Endodermal cell (in vitro differentiated cells): ENCODE measurements around the gene HBP1. TPM values are rescaled to one million over a fixed set of nuclear protein-coding genes. Genes with fewer than 3 reads are reported as not detected.
"Not testable (repeated sequence)": the region's sequence is repeated elsewhere in the genome, so short reads cannot be mapped to it uniquely, and the experiment has no call there.

Experiments used
- DNase-seq: peaks from one replicate; pipeline ENCODE4 v3.0.0-alpha.2; 2017
- H3K27ac ChIP-seq: 2 replicates; pipeline ENCODE4 v1.5.1; 2013; ENCODE audit warnings: mild to moderate bottlenecking, low read depth, low read length, moderate library complexity
- H3K27me3 ChIP-seq: 2 replicates; pipeline ENCODE4 v1.6.1; 2013; ENCODE audit warnings: mild to moderate bottlenecking, low read length, moderate library complexity; ENCODE audit not compliant: insufficient read depth, control insufficient read depth, poor library complexity, severe bottlenecking
- H3K36me3 ChIP-seq: 2 replicates; pipeline ENCODE4 v1.7.0; 2013; ENCODE audit warnings: mild to moderate bottlenecking, low read length, moderate library complexity; ENCODE audit not compliant: control insufficient read depth, insufficient read depth
- H3K4me1 ChIP-seq: one replicate; pipeline ENCODE4 v1.7.0; 2013; ENCODE audit warnings: low read length; ENCODE audit not compliant: control insufficient read depth, insufficient read depth
- H3K4me3 ChIP-seq: 2 replicates; pipeline ENCODE4 v1.5.1; 2013; ENCODE audit warnings: mild to moderate bottlenecking, low read length, moderate library complexity
- H3K9ac ChIP-seq: 2 replicates; pipeline ENCODE4 v1.6.1; 2013; ENCODE audit warnings: mild to moderate bottlenecking, low read length, moderate library complexity; ENCODE audit not compliant: poor library complexity, severe bottlenecking; ENCODE audit errors: extremely low read depth
- H3K9me3 ChIP-seq: 2 replicates; pipeline ENCODE4 v1.6.1; 2013; ENCODE audit warnings: mild to moderate bottlenecking, low read length, moderate library complexity; ENCODE audit not compliant: control insufficient read depth
- H3K27ac Mint-ChIP-seq: 2 replicates; pipeline ENCODE4 v1.8.0; 2020; ENCODE audit warnings: mixed read lengths
- H3K27me3 Mint-ChIP-seq: 2 replicates; pipeline ENCODE4 v1.8.0; 2021; ENCODE audit warnings: mild to moderate bottlenecking, mixed read lengths; ENCODE audit not compliant: insufficient read depth
- H3K36me3 Mint-ChIP-seq: 2 replicates; pipeline ENCODE4 v1.8.0; 2020; ENCODE audit warnings: low read depth, mixed read lengths
- H3K4me1 Mint-ChIP-seq: 2 replicates; pipeline ENCODE4 v1.8.0; 2020; ENCODE audit warnings: mixed read lengths
- H3K4me3 Mint-ChIP-seq: 2 replicates; pipeline ENCODE4 v1.8.0; 2020; ENCODE audit warnings: mild to moderate bottlenecking, moderate library complexity, mixed read lengths
- H3K9me3 Mint-ChIP-seq: 2 replicates; pipeline ENCODE4 v1.8.0; 2020; ENCODE audit warnings: mild to moderate bottlenecking, mixed read lengths
- WGBS, 2 experiments: methylation state at CpG; one replicate each; pipeline versions ENCODE4 v1.1.5 to v1.1.7; 2013; ENCODE audit warnings: missing lambda C conversion rate in 2 of 2, mixed read lengths in 1 of 2; ENCODE audit not compliant: insufficient coverage in 1 of 2, insufficient read length in 1 of 2; 5-methylcytosine and 5-hydroxymethylcytosine counted together
- total RNA-seq, 2 donors: library from RNA; stranded (reverse); fragmentation: NEBNext Ultra II Directional in 1 of 2; extraction: Animal tissue kit (Norgen Biotek cat#: 25700) in 1 of 2; gene quantifications; 2 replicates in 1 of 2; 3 replicates in 1 of 2; pipeline ENCODE4 v1.2.1, GENCODE V29; 2021
- TF ChIP-seq, protein P1 (sequence below): fragments of 200-600 bp; sonication (generic); conservative IDR thresholded peaks from 2 replicates; pipeline ENCODE4 v1.5.0; 2021; ENCODE audit warnings: antibody characterized with exemption, mild to moderate bottlenecking

Gene HBP1
- total RNA-seq, 2 donors from 2014 or later = 39.3 to 51.0 TPM

DNA sequence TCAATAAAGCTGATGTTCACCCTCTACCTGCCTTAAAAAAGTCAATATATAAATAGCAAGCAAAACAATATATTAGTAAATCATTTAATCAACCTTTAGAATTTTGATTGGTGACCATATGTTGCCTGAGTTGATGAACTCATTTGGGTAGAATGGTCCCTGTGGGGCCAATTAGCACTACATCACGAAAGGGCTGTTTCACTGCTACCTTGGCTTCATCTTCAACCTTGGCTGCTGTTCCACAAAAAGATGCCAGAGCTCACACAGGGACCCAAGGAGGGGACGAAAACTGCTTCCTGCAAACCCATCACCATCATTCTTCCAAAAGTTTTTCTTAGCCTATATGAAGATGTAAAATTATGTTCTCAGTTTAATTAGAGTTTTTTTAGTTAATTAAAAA lies 35.4 kb upstream of the HBP1 start:
- Mint-ChIP-seq H3K36me3 (no peaks in the 10 kb centered on the region), H3K4me3 (no peak overlapping the region), H3K4me1 (peaks cover 4% of the 10 kb centered on the region), H3K27me3 (no peaks in the 10 kb centered on the region), H3K9me3 (no peaks in the 10 kb centered on the region), H3K27ac (no peak overlapping the region)
- Histone ChIP-seq H3K9ac (no peak overlapping the region), H3K4me1 (no peaks in the 10 kb centered on the region), H3K9me3 (no peaks in the 10 kb centered on the region), H3K4me3 (no peak overlapping the region), H3K36me3 (no peaks in the 10 kb centered on the region), H3K27me3 (no peaks in the 10 kb centered on the region), H3K27ac (no peak overlapping the region)
- TF ChIP-seq, protein P1, sequence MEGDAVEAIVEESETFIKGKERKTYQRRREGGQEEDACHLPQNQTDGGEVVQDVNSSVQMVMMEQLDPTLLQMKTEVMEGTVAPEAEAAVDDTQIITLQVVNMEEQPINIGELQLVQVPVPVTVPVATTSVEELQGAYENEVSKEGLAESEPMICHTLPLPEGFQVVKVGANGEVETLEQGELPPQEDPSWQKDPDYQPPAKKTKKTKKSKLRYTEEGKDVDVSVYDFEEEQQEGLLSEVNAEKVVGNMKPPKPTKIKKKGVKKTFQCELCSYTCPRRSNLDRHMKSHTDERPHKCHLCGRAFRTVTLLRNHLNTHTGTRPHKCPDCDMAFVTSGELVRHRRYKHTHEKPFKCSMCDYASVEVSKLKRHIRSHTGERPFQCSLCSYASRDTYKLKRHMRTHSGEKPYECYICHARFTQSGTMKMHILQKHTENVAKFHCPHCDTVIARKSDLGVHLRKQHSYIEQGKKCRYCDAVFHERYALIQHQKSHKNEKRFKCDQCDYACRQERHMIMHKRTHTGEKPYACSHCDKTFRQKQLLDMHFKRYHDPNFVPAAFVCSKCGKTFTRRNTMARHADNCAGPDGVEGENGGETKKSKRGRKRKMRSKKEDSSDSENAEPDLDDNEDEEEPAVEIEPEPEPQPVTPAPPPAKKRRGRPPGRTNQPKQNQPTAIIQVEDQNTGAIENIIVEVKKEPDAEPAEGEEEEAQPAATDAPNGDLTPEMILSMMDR = no peak
- no peak for DNase-seq
- 83% methylated on average over 2 of the region's 2 CpGs; no CpG with 5 or more reads in 1 of the 2 experiments for WGBS, 2 experiments

DNA sequence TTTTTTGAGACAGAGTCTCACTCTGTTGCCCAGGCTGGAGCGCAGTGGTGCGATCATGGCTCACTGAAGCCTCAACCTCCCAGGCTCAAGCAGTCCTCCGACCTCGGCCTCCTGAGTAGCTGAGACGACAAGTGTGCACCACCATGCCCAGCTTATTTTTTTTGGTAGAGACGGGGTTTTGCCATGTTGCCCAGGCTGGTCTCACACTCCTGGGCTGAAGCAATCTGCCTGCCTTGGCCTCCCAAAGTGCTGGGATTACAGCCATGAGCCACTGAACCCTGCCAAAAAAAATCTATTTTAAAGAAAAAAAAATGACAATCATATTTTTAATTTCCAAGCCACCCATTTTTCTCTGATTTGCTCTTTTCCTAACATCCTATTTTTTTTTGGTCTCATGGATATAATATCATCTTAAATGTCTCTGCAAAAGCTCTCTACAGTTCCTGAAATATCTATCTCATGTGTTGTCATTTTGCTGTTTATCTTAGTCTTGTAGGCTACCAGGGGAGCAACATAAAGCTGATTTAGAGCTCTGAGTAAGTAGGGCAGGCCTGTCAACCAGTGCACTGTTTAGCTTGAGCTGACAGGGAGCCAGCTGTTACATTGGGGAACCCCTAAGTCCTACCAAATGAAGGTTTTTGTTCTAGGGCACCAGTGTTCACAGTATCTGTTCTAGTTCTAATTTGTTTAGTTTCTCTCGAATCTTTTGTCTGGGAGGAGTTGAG lies 29.9 kb upstream of the HBP1 start:
- TF ChIP-seq, protein P1 = no peak

GRCh38 chr7:107143875-107144274 lies 24.9 kb upstream of the HBP1 start:
- H3K36me3 Mint-ChIP-seq, H3K4me3 Mint-ChIP-seq, H3K9me3 Mint-ChIP-seq, H3K36me3 ChIP-seq, H3K4me1 ChIP-seq, H3K9me3 ChIP-seq, DNase-seq, H3K9ac ChIP-seq, H3K27ac Mint-ChIP-seq, H3K27me3 ChIP-seq, H3K4me3 ChIP-seq, H3K27me3 Mint-ChIP-seq, H3K27ac ChIP-seq: not testable (repeated sequence)
- WGBS, 2 experiments = 70 to 82% methylated on average over 2 to 4 of the region's 5 CpGs
- peaks cover 13% of the 10 kb centered on the region for H3K4me1 Mint-ChIP-seq

More for the DNA sequence above, 29.9 kb upstream of the HBP1 start:
- Histone ChIP-seq H3K27me3 (no peaks in the 10 kb centered on the region), H3K27ac (no peak overlapping the region), H3K4me3 (no peak overlapping the region), H3K9ac (no peak overlapping the region), H3K9me3 (no peaks in the 10 kb centered on the region), H3K36me3 (no peaks in the 10 kb centered on the region), H3K4me1 (peaks cover 4% of the 10 kb centered on the region)
- Mint-ChIP-seq H3K27me3 (no peaks in the 10 kb centered on the region), H3K4me1 (peaks cover 5% of the 10 kb centered on the region), H3K36me3 (no peaks in the 10 kb centered on the region), H3K4me3 (no peak overlapping the region), H3K9me3 (no peaks in the 10 kb centered on the region), H3K27ac (no peak overlapping the region)
- DNase-seq = no peak
- WGBS, 2 experiments = 90 to 100% methylated on average over 3 to 7 of the region's 7 CpGs
